Gastroesophageal sphincter (tissue), 4 donors: ENCODE results near the gene USP43. TPM values are rescaled to one million over a fixed set of nuclear protein-coding genes. Genes with fewer than 3 reads are reported as not detected.

Experiments used
- total RNA-seq, 4 donors: library from RNA; depleted of rRNA; stranded (reverse); fragments of >200 nt; gene quantifications; one replicate each; pipeline ENCODE4 v1.1.0, GENCODE V29; 2016

Gene USP43
- total RNA-seq, 4 donors from 2014 or later = 0.17 to 0.27 TPM; not detected in 2

Other genes with a start within 250 kb of the USP43 start
- gene STX8, start 69.7 kb upstream of the USP43 start, total RNA-seq = 100 to 1,000 TPM in 1 of 4 donors, 10 to 100 TPM in 3; 67.9 to 106 (median 87.1) TPM
- 1 to 10 TPM in 1 of 4 donors, under 1 TPM in 1, not detected in 2; 0.40 to 4.2 TPM for gene CFAP52, start 68.9 kb upstream of the USP43 start, total RNA-seq
- gene DHRS7C, start 146.1 kb downstream of the USP43 start, total RNA-seq = not detected
- not detected for gene GSG1L2, start 176.6 kb downstream of the USP43 start, total RNA-seq
- gene GLP2R, start 180.4 kb downstream of the USP43 start, total RNA-seq = 10 to 100 TPM in 3 of 4 donors, 1 to 10 TPM in 1; 7.2 to 14.5 (median 13.8) TPM